T-cell (primary cell): ENCODE measurements around the gene SMAGP. TPM values are rescaled to one million over a fixed set of nuclear protein-coding genes. Genes with fewer than 3 reads are reported as not detected.

Source experiments
- ATAC-seq, 4 experiments: fragments of 200-7000 bp in 3 of 4; fragments of 150-1000 bp in 1 of 4; cut with Tn5 transposase; replicated peaks in 1 of 4; 1 replicate in 3 of 4; 2 replicates in 1 of 4; pipeline ENCODE4 v1.10.0; 2021; ENCODE audit warnings: moderate library complexity in 3 of 4, mild to moderate bottlenecking in 2 of 4, moderate number of reproducible peaks in 1 of 4
- CTCF ChIA-PET, 2 donors: fragments of 300-600 bp; sonication (Branson Sonifier 250); formaldehyde crosslinking; loops; one replicate each; lab custom pipeline; 2022; ENCODE audit warnings: antibody characterized with exemption in 2 of 2; lab: Charles Lee
- POLR2A ChIA-PET, 2 donors: fragments of 300-600 bp; sonication (Branson Sonifier 250); formaldehyde crosslinking; loops; one replicate each; lab custom pipeline; 2022; ENCODE audit warnings: antibody characterized with exemption in 2 of 2; lab: Charles Lee
- DNase-seq, 35 experiments: peaks; one replicate each; pipeline versions ENCODE4 v3.0.0 to v3.0.0-alpha.2; 2013 to 2023
- H3K27ac ChIP-seq: one replicate; pipeline ENCODE4 v1.5.1; 2013; ENCODE audit warnings: low read length
- H3K27me3 ChIP-seq, 2 experiments: replicated peaks in 1 of 2; 1 replicate in 1 of 2; 2 replicates in 1 of 2; pipeline versions ENCODE4 v1.6.1 to v1.7.0; 2013; ENCODE audit warnings: low read length in 1 of 2, mixed read lengths in 1 of 2; ENCODE audit not compliant: control insufficient read depth in 2 of 2, insufficient read depth in 2 of 2; ENCODE audit errors: extremely low read depth in 1 of 2
- H3K36me3 ChIP-seq, 2 donors: 1 replicate in 1 of 2; 2 replicates in 1 of 2; pipeline versions ENCODE4 v1.6.1 to v1.7.0; 2013; ENCODE audit warnings: low read length in 1 of 2; ENCODE audit not compliant: control insufficient read depth in 2 of 2, insufficient read depth in 1 of 2; ENCODE audit errors: extremely low read depth in 1 of 2
- H3K4me1 ChIP-seq, 2 experiments: 1 replicate in 1 of 2; 2 replicates in 1 of 2; pipeline versions ENCODE4 v1.6.1 to v1.7.0; 2013; ENCODE audit warnings: low read length in 2 of 2, mixed read lengths in 1 of 2; ENCODE audit not compliant: insufficient read depth in 2 of 2, control insufficient read depth in 1 of 2; ENCODE audit errors: extremely low read depth in 1 of 2
- H3K4me3 ChIP-seq, 2 donors: 1 replicate in 1 of 2; 2 replicates in 1 of 2; pipeline versions ENCODE4 v1.5.1 to v1.7.0; 2013; ENCODE audit warnings: mild to moderate bottlenecking in 2 of 2, low read length in 1 of 2, moderate library complexity in 1 of 2; ENCODE audit not compliant: control insufficient read depth in 1 of 2; ENCODE audit errors: extremely low read depth in 1 of 2
- H3K9me3 ChIP-seq: 2 replicates; pipeline ENCODE4 v1.7.0; 2013
- H3K27ac Mint-ChIP-seq, 2 donors: one replicate each; pipeline ENCODE4 v1.8.0; 2020 to 2021; ENCODE audit warnings: mild to moderate bottlenecking in 2 of 2, mixed read lengths in 2 of 2
- H3K27me3 Mint-ChIP-seq, 2 donors: one replicate each; pipeline ENCODE4 v1.8.0; 2021 to 2022; ENCODE audit warnings: mixed read lengths in 2 of 2
- H3K36me3 Mint-ChIP-seq: one replicate; pipeline ENCODE4 v1.8.0; 2021; ENCODE audit warnings: mixed read lengths
- H3K4me1 Mint-ChIP-seq, 3 donors: one replicate each; pipeline ENCODE4 v1.8.0; 2020 to 2022; ENCODE audit warnings: mixed read lengths in 3 of 3, mild to moderate bottlenecking in 1 of 3
- H3K4me3 Mint-ChIP-seq, 3 donors: one replicate each; pipeline ENCODE4 v1.8.0; 2020 to 2022; ENCODE audit warnings: mild to moderate bottlenecking in 3 of 3, mixed read lengths in 3 of 3, moderate library complexity in 3 of 3
- H3K9me3 Mint-ChIP-seq, 3 donors: one replicate each; pipeline ENCODE4 v1.8.0; 2020 to 2022; ENCODE audit warnings: mixed read lengths in 3 of 3
- WGBS: methylation state at CpG from one replicate; pipeline ENCODE4 v1.1.5; 2013; ENCODE audit warnings: missing lambda C conversion rate; ENCODE audit not compliant: insufficient coverage; 5-methylcytosine and 5-hydroxymethylcytosine counted together
- total RNA-seq, 35 experiments: library from RNA in 6 of 35; stranded (reverse) in 6 of 35; fragments of 120-200 nt in 1 of 35; gene quantifications; one replicate each; pipeline versions ENCODE4 v1.2.1 to v1.2.4 and lab custom pipeline; 2013 to 2026

Gene SMAGP
- total RNA-seq, 5 donors from 2014 or later (not counting 1 experiment from before 2014, with no cell fraction given), result 3.2 to 5.3 (median 3.6) TPM

GRCh38 chr12:51218607-51219161, 51.5 kb downstream of the SMAGP start:
- Histone ChIP-seq H3K4me1 (peaks cover 5 to 18% of the 10 kb centered on the region in 2 experiments), H3K27me3 (no peaks in the 10 kb centered on the region), H3K27ac (peak overlapping the region; percentile 91), H3K9me3 (no peaks in the 10 kb centered on the region), H3K36me3 (no peaks in the 10 kb centered on the region), H3K4me3 (peak overlapping the region; percentile 88 to 90)
- ChIA-PET POLR2A (interaction anchor here (0.7 to 2.2 kb wide), 5 partner anchors 16 to 454 kb away, joined by 3 to 22 read pairs (median 5); partner anchors contain the start of gene DAZAP2 (in 1 of the 2)), CTCF (interaction anchor here in 1 of 2 donors (0.6 to 1.7 kb wide), 9 partner anchors 20 to 996 kb away, joined by 3 to 27 read pairs (median 6); partner anchors contain the start of gene DAZAP2)
- Mint-ChIP-seq H3K36me3 (peaks cover 7% of the 10 kb centered on the region), H3K27ac (peak overlapping the region; percentile 96 to 97), H3K27me3 (no peaks in the 10 kb centered on the region), H3K4me3 (peak overlapping the region; percentile 90 to 92 (median 91)), H3K4me1 (peaks cover 26 to 31% (median 28%) of the 10 kb centered on the region in 3 donors), H3K9me3 (no peaks in the 10 kb centered on the region)
- DNase-seq (no peak), ATAC-seq (no peak)
- WGBS, result 96% methylated on average over 4 of the region's 10 CpGs

- peaks cover 7% of the 10 kb centered on the region for H3K36me3 Mint-ChIP-seq
- no peaks in the 10 kb centered on the region for H3K9me3 ChIP-seq
- no peaks in the 10 kb centered on the region for H3K27me3 ChIP-seq
- peak within 1 kb of the TSS; percentile 96 to 97 for H3K27ac Mint-ChIP-seq
- no peaks in the 10 kb centered on the region for H3K9me3 Mint-ChIP-seq
- ATAC-seq (peak; percentile 84 to 87 (median 85)), DNase-seq (peak; percentile 44 to 84 (median 64))
- peak within 1 kb of the TSS; percentile 90 to 92 (median 91) for H3K4me3 Mint-ChIP-seq
- H3K27ac ChIP-seq, result peak within 1 kb of the TSS; percentile 91
- H3K4me3 ChIP-seq, result peak within 1 kb of the TSS; percentile 88 to 90
- CTCF ChIA-PET, result interaction anchor here (0.6 to 1.7 kb wide), 17 partner anchors 20 to 1961 kb away, joined by 3 to 27 read pairs (median 4); partner anchors contain the start of gene DAZAP2 (in 1 of the 2)
- no peaks in the 10 kb centered on the region for H3K36me3 ChIP-seq
- H3K4me1 Mint-ChIP-seq, result peaks cover 26 to 31% (median 28%) of the 10 kb centered on the region in 3 donors
- POLR2A ChIA-PET, result interaction anchor here (0.5 to 2.2 kb wide), 15 partner anchors 12 to 1192 kb away, joined by 3 to 22 read pairs (median 5); partner anchors contain the start of gene DAZAP2 (in 1 of the 2)
- no peaks in the 10 kb centered on the region for H3K27me3 Mint-ChIP-seq
- under 1% methylated on average over 27 of the region's 35 CpGs for WGBS
- H3K4me1 ChIP-seq, result peaks cover 5 to 18% of the 10 kb centered on the region in 2 experiments
Measured at GRCh38 chr12:51217968-51218606, 52.1 kb downstream of the SMAGP start, which contains the start of gene POU6F1. Gene POU6F1, minus strand, starts transcription at chr12:51218062. Its CDS starts 11,226 bp downstream, at chr12:51206836.

GRCh38 chr12:51217133-51217967, 52.9 kb downstream of the SMAGP start:
- Mint-ChIP-seq H3K27me3 (no peaks in the 10 kb centered on the region), H3K27ac (peak overlapping the region; percentile 96 to 97), H3K4me3 (peak overlapping the region; percentile 75 to 92 (median 91)), H3K9me3 (no peaks in the 10 kb centered on the region), H3K36me3 (peaks cover 7% of the 10 kb centered on the region), H3K4me1 (peaks cover 24 to 29% (median 28%) of the 10 kb centered on the region in 3 donors)
- Histone ChIP-seq H3K9me3 (no peaks in the 10 kb centered on the region), H3K36me3 (no peaks in the 10 kb centered on the region), H3K27me3 (no peaks in the 10 kb centered on the region), H3K4me3 (peak overlapping the region; percentile 88 to 90), H3K4me1 (peaks cover 5 to 18% of the 10 kb centered on the region in 2 experiments), H3K27ac (peak overlapping the region; percentile 91)
- DNase-seq, result peak; percentile 14 to 70 (median 44)
- 6% methylated on average over 40 of the region's 81 CpGs for WGBS
- ChIA-PET POLR2A (interaction anchor here (0.5 to 2.2 kb wide), 16 partner anchors 9 to 1191 kb away, joined by 3 to 22 read pairs (median 4); partner anchors contain the start of gene DAZAP2 (in 1 of the 2)), CTCF (interaction anchor here (0.6 to 1.7 kb wide), 21 partner anchors 21 to 1962 kb away, joined by 3 to 27 read pairs (median 4); partner anchors contain the start of gene DAZAP2 (in 2 of the 2))
- ATAC-seq, result peak; percentile 58 to 62 (median 59)

- CTCF ChIA-PET, result interaction anchor here (1.0 to 1.7 kb wide), 3 partner anchors 22 to 104 kb away, joined by 4 to 6 read pairs (median 5); partner anchors contain the start of gene DAZAP2 (in 2 of the 2)
- peak overlapping the region; percentile 73 for H3K27ac ChIP-seq
- peak overlapping the region; percentile 63 to 78 (median 75) for H3K4me3 Mint-ChIP-seq
Measured at GRCh38 chr12:51216642-51217041, 53.6 kb downstream of the SMAGP start.

GRCh38 chr12:51214895-51215294, 55.3 kb downstream of the SMAGP start:
- DNase-seq (no peak), ATAC-seq (no peak)
- Mint-ChIP-seq H3K9me3 (no peaks in the 10 kb centered on the region), H3K27ac (peak overlapping the region in 1 of 2 donors; percentile 69), H3K4me3 (no peak overlapping the region), H3K27me3 (no peaks in the 10 kb centered on the region), H3K36me3 (peaks cover 16% of the 10 kb centered on the region), H3K4me1 (peaks cover 22 to 28% (median 28%) of the 10 kb centered on the region in 3 donors)
- ChIA-PET POLR2A (no interaction called here), CTCF (interaction anchor here in 1 of 2 donors (0.6 kb wide), 1 partner anchor 20 kb away, joined by 10 read pairs; no protein-coding TSS in a partner anchor)
- Histone ChIP-seq H3K27me3 (no peaks in the 10 kb centered on the region), H3K9me3 (no peaks in the 10 kb centered on the region), H3K27ac (no peak overlapping the region), H3K4me1 (peaks cover 5 to 18% of the 10 kb centered on the region in 2 experiments), H3K4me3 (no peak overlapping the region), H3K36me3 (no peaks in the 10 kb centered on the region)
- 94% methylated on average over 5 of the region's 5 CpGs for WGBS

More at GRCh38 chr12:51216642-51217041, 53.6 kb downstream of the SMAGP start:
- Mint-ChIP-seq H3K9me3 (no peaks in the 10 kb centered on the region), H3K36me3 (peaks cover 7% of the 10 kb centered on the region), H3K27ac (peak overlapping the region; percentile 74 to 90), H3K27me3 (no peaks in the 10 kb centered on the region), H3K4me1 (peaks cover 23 to 28% (median 28%) of the 10 kb centered on the region in 3 donors)
- POLR2A ChIA-PET, result interaction anchor here (0.6 to 1.1 kb wide), 2 partner anchors 8 to 24 kb away, joined by 3 read pairs; no protein-coding TSS in a partner anchor
- no peak for ATAC-seq
- H3K27me3 ChIP-seq, result no peaks in the 10 kb centered on the region
- no CpG with 5 or more reads among the region's 7 CpGs for WGBS
- H3K9me3 ChIP-seq, result no peaks in the 10 kb centered on the region
- H3K4me1 ChIP-seq, result peaks cover 5 to 18% of the 10 kb centered on the region in 2 experiments
- no peaks in the 10 kb centered on the region for H3K36me3 ChIP-seq
- no peak for DNase-seq
- H3K4me3 ChIP-seq, result peak overlapping the region in 1 of 2 donors; percentile 90
